Body of pancreas (tissue), 4 donors: ENCODE data around the gene ALDH3A1. TPM values are rescaled to one million over a fixed set of nuclear protein-coding genes. Genes with fewer than 3 reads are reported as not detected.

Experiments
- ATAC-seq: fragments of 150-250 bp; one replicate; pipeline ENCODE4 v1.9.1; 2016
- DNase-seq, 4 donors: peaks; one replicate each; pipeline ENCODE4 v3.0.0-alpha.2; 2019
- H3K27ac ChIP-seq, 4 donors: fragments of 200-600 bp; sonication (generic); 1 replicate in 3 of 4; 2 replicates in 1 of 4; pipeline versions ENCODE4 v1.5.1 to v1.6.1; 2016 to 2019; ENCODE audit warnings: mild to moderate bottlenecking in 1 of 4, mixed read lengths in 1 of 4, moderate library complexity in 1 of 4
- H3K27me3 ChIP-seq, 2 donors: fragments of 200-600 bp; sonication (generic); one replicate each; pipeline ENCODE4 v1.6.0; 2016; ENCODE audit warnings: mild to moderate bottlenecking in 1 of 2
- H3K36me3 ChIP-seq, 2 donors: fragments of 200-600 bp; sonication (generic); replicated peaks in 1 of 2; 2 replicates each; pipeline ENCODE4 v1.5.1; 2016; ENCODE audit warnings: low read depth in 2 of 2; ENCODE audit not compliant: insufficient read depth in 1 of 2
- H3K4me1 ChIP-seq: fragments of 200-600 bp; sonication (generic); one replicate; pipeline ENCODE4 v1.6.0; 2016
- H3K4me3 ChIP-seq, 2 donors: fragments of 200-600 bp; sonication (generic); 1 replicate in 1 of 2; 2 replicates in 1 of 2; pipeline ENCODE4 v1.5.1; 2016 to 2019
- H3K9me3 ChIP-seq, 3 donors: fragments of 200-600 bp; sonication (generic); 1 replicate in 2 of 3; 2 replicates in 1 of 3; pipeline ENCODE4 v1.5.1; 2016
- POLR2A ChIP-seq, 3 donors: fragments of 450-650 bp; IDR thresholded peaks; one replicate each; pipeline ENCODE4 v1.6.1; 2016; ENCODE audit warnings: antibody characterized with exemption in 3 of 3, mild to moderate bottlenecking in 2 of 3
- WGBS, 2 donors: methylation state at CpG; one replicate each; pipeline ENCODE4 v1.1.5; 2017; 5-methylcytosine and 5-hydroxymethylcytosine counted together
- intact Hi-C: fragments of 100-400 bp; cut with DNase I; formaldehyde crosslinking; loops from one replicate; pipeline ENCODE4 v1.15.1; 2023
- total RNA-seq, 2 donors: library from RNA; depleted of rRNA; stranded (reverse); fragments of >200 nt; gene quantifications; one replicate each; pipeline ENCODE4 v1.1.0, GENCODE V29; 2016
- TF ChIP-seq, protein P1 (sequence below), 7 experiments: fragments of 450-650 bp in 4 of 7; fragments of 200-600 bp in 3 of 7; sonication (generic) in 3 of 7; IDR thresholded peaks; one replicate each; pipeline ENCODE4 v1.5.1; 2016 to 2019; ENCODE audit warnings: antibody characterized with exemption in 7 of 7

ALDH3A1 gene
- total RNA-seq, 2 donors from 2014 or later = 0.33 to 1.8 TPM

- WGBS, 2 donors = 64 to 65% methylated on average over 7 of the region's 7 CpGs
- no peaks in the 10 kb centered on the region for H3K27me3 ChIP-seq
- H3K36me3 ChIP-seq = peaks cover 0 to 3% of the 10 kb centered on the region in 2 donors
- no peak overlapping the region for H3K27ac ChIP-seq
- H3K9me3 ChIP-seq = no peaks in the 10 kb centered on the region
- intact Hi-C loops = loop anchor here (10.0 kb wide), 1 partner anchor 427 kb away; no protein-coding TSS in a partner anchor
- no peak for TF ChIP-seq POLR2A (IDR thresholded peaks at IDR 0.05)
- TF ChIP-seq, protein P1, sequence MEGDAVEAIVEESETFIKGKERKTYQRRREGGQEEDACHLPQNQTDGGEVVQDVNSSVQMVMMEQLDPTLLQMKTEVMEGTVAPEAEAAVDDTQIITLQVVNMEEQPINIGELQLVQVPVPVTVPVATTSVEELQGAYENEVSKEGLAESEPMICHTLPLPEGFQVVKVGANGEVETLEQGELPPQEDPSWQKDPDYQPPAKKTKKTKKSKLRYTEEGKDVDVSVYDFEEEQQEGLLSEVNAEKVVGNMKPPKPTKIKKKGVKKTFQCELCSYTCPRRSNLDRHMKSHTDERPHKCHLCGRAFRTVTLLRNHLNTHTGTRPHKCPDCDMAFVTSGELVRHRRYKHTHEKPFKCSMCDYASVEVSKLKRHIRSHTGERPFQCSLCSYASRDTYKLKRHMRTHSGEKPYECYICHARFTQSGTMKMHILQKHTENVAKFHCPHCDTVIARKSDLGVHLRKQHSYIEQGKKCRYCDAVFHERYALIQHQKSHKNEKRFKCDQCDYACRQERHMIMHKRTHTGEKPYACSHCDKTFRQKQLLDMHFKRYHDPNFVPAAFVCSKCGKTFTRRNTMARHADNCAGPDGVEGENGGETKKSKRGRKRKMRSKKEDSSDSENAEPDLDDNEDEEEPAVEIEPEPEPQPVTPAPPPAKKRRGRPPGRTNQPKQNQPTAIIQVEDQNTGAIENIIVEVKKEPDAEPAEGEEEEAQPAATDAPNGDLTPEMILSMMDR (IDR thresholded peaks at IDR 0.05) = no peak
- DNase-seq (no peak), ATAC-seq (no peak)
- no peaks in the 10 kb centered on the region for H3K4me1 ChIP-seq
- H3K4me3 ChIP-seq = no peak overlapping the region
These were observed 24.0 kb upstream of the ALDH3A1 start for GRCh38 chr17:19771971-19772630.

GRCh38 chr17:19770985-19771735, 23.1 kb upstream of the ALDH3A1 start:
- H3K4me1 ChIP-seq = peaks cover 6% of the 10 kb centered on the region
- ATAC-seq = no peak
- intact Hi-C loops = loop anchor here (10.0 kb wide), 1 partner anchor 426 kb away; no protein-coding TSS in a partner anchor
- TF ChIP-seq POLR2A (IDR thresholded peaks at IDR 0.05) = no peak
- TF ChIP-seq, protein P1 (IDR thresholded peaks at IDR 0.05) = no peak
- H3K4me3 ChIP-seq = no peak overlapping the region
- H3K9me3 ChIP-seq = no peaks in the 10 kb centered on the region
- H3K27me3 ChIP-seq = no peaks in the 10 kb centered on the region
- H3K27ac ChIP-seq = no peak overlapping the region
- 84% methylated on average over 6 of the region's 6 CpGs for WGBS, 2 donors
- peaks cover 0 to 1% of the 10 kb centered on the region in 2 donors for H3K36me3 ChIP-seq
- no peak for DNase-seq

GRCh38 chr17:19769946-19770652, 22.0 kb upstream of the ALDH3A1 start:
- no peaks in the 10 kb centered on the region for H3K36me3 ChIP-seq
- H3K4me1 ChIP-seq = peaks cover 6% of the 10 kb centered on the region
- intact Hi-C loops = loop anchor here (5.0 to 10.0 kb wide), 2 partner anchors 258 to 425 kb away; no protein-coding TSS in a partner anchor
- TF ChIP-seq, protein P1 (IDR thresholded peaks at IDR 0.05) = no peak
- TF ChIP-seq POLR2A (IDR thresholded peaks at IDR 0.05) = no peak
- H3K9me3 ChIP-seq = no peaks in the 10 kb centered on the region
- no peak for DNase-seq
- H3K4me3 ChIP-seq = no peak overlapping the region
- H3K27ac ChIP-seq = no peak overlapping the region
- 82 to 87% methylated on average over 7 of the region's 7 CpGs for WGBS, 2 donors
- no peaks in the 10 kb centered on the region for H3K27me3 ChIP-seq
- ATAC-seq = no peak

GRCh38 chr17:19768046-19768782, 20.1 kb upstream of the ALDH3A1 start:
- H3K4me1 ChIP-seq = peaks cover 6% of the 10 kb centered on the region
- no peaks in the 10 kb centered on the region for H3K9me3 ChIP-seq
- no peak for DNase-seq
- H3K27me3 ChIP-seq = no peaks in the 10 kb centered on the region
- 52 to 55% methylated on average over 10 of the region's 10 CpGs for WGBS, 2 donors
- no peak overlapping the region for H3K4me3 ChIP-seq
- ATAC-seq = no peak
- intact Hi-C loops = loop anchor here (5.0 kb wide), 1 partner anchor 256 kb away; no protein-coding TSS in a partner anchor
- H3K36me3 ChIP-seq = no peaks in the 10 kb centered on the region
- no peak overlapping the region for H3K27ac ChIP-seq
- no peak for TF ChIP-seq POLR2A (IDR thresholded peaks at IDR 0.05)
- TF ChIP-seq, protein P1 (IDR thresholded peaks at IDR 0.05) = no peak
